Measurements from ENCODE around the gene MKNK1. TPM values are rescaled to one million over a fixed set of nuclear protein-coding genes. Genes with fewer than 3 reads are reported as not detected.

The MKNK1 gene
- total RNA-seq, 1 experiment from 2014 or later: 22.7 TPM

DNA sequence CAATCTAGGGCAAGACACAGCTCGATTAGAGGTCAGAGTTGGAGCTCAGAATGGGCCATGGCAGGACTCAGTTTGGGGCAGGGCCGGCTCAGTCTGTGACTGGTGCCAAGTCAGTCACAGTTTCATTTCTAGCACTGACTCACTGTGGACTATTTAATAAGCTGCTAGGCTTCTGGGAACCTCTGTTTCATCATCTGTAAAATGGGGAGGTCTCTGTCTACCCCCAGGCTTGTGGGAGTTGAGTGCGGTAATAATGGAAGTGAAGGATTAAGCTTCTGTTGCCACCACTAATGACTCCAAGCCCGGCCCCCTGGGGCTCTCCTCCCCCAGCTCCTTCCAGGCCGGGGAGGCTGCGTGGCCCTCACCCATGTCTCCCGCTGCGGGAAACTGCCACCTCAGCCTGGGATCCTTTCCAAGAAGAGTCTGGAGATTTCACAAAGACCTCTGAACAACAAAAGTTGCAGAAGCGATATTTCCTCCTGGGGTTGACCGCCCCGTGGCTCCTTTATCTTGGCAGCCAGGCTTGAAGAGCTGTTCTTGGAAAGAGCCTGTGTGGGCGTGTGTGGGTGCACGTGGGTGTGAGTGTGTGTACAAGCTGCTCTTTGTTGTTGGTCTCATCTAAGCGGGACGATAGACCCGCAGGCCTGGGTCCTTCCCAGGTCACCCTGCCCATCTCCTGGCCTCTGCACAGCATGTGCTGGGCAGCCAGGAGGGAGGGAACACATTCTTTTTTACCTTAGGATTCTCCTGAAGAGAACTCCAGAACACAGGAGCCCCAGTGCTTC is 81.7 kb downstream of the MKNK1 start:
- no TSS peak for BruUV-seq (replicated peaks)
- DNase-seq: no peak

DNA sequence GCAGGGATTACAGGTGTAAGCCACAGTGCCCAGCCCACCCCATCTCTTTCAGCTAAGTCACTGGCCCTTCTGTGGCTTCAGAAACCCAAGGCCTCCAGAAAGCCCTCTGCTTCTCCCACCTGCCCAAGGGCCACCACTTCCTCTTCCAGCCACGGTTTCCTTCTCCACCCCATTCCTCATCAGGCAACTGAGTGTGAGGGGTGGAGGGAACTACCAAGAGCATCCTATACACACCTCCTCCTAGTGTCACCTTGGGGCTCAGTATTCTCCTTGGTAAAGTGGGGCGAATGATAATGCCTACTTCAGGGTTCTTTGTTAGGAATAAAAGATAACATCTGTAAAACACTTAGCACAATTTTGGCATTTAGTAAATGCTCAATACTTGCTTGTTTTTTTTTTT is 82.7 kb downstream of the MKNK1 start:
- no peak overlapping the region for H3K4me3 ChIP-seq (ENCODE audit: low read depth, low read length)
- DNase-seq: no peak
- no peaks in the 10 kb centered on the region for H3K36me3 ChIP-seq (ENCODE audit: control insufficient read depth, insufficient read depth, low read length)
- ChIA-PET CTCF (interaction anchor here (0.8 to 1.3 kb wide), 2 partner anchors 8 to 44 kb away, joined by 4 to 9 read pairs; no protein-coding TSS in a partner anchor), POLR2A (no interaction called here)
- Mint-ChIP-seq H3K9me3 (ENCODE audit: unreplicated experiment) (no peaks in the 10 kb centered on the region), H3K4me1 (ENCODE audit: low read depth, unreplicated experiment) (no peaks in the 10 kb centered on the region), H3K27ac (ENCODE audit: unreplicated experiment) (no peak overlapping the region), H3K4me3 (ENCODE audit: unreplicated experiment) (no peak overlapping the region), H3K27me3 (ENCODE audit: insufficient read depth, unreplicated experiment) (no peaks in the 10 kb centered on the region), H3K36me3 (ENCODE audit: insufficient read depth, unreplicated experiment) (no peaks in the 10 kb centered on the region)
- peaks cover 7% of the 10 kb centered on the region; the same call in 1 of the 2 replicates for H3K4me1 ChIP-seq
- no peaks in the 10 kb centered on the region for H3K27me3 ChIP-seq (replicated peaks; ENCODE audit: control insufficient read depth, insufficient read depth, low read length)
- BruUV-seq (replicated peaks): no TSS peak
- TF ChIP-seq, protein P1, sequence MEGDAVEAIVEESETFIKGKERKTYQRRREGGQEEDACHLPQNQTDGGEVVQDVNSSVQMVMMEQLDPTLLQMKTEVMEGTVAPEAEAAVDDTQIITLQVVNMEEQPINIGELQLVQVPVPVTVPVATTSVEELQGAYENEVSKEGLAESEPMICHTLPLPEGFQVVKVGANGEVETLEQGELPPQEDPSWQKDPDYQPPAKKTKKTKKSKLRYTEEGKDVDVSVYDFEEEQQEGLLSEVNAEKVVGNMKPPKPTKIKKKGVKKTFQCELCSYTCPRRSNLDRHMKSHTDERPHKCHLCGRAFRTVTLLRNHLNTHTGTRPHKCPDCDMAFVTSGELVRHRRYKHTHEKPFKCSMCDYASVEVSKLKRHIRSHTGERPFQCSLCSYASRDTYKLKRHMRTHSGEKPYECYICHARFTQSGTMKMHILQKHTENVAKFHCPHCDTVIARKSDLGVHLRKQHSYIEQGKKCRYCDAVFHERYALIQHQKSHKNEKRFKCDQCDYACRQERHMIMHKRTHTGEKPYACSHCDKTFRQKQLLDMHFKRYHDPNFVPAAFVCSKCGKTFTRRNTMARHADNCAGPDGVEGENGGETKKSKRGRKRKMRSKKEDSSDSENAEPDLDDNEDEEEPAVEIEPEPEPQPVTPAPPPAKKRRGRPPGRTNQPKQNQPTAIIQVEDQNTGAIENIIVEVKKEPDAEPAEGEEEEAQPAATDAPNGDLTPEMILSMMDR (IDR thresholded peaks at IDR 0.05; ENCODE audit: insufficient read depth in 1 of 2, low read depth in 1 of 2, low read length in 1 of 2, severe bottlenecking in 1 of 2, unreplicated experiment in 1 of 2): no peak
- intact Hi-C loops (cut with micrococcal nuclease; ENCODE audit: unreplicated experiment): no loop called here
- no peaks in the 10 kb centered on the region for H3K9me3 ChIP-seq

More for the DNA sequence above, 81.7 kb downstream of the MKNK1 start:
- no peaks in the 10 kb centered on the region for H3K27me3 Mint-ChIP-seq (ENCODE audit: insufficient read depth, unreplicated experiment)
- no peaks in the 10 kb centered on the region for H3K36me3 Mint-ChIP-seq (ENCODE audit: insufficient read depth, unreplicated experiment)
- Histone ChIP-seq H3K36me3 (ENCODE audit: control insufficient read depth, insufficient read depth, low read length) (no peaks in the 10 kb centered on the region), H3K4me1 (peaks cover under 1% of the 10 kb centered on the region; the same call in 1 of the 2 replicates), H3K27me3 (replicated peaks; ENCODE audit: control insufficient read depth, insufficient read depth, low read length) (no peaks in the 10 kb centered on the region), H3K9me3 (no peaks in the 10 kb centered on the region), H3K4me3 (ENCODE audit: low read depth, low read length) (no peak overlapping the region)
- CTCF ChIA-PET: no interaction called here
- no peak overlapping the region for H3K4me3 Mint-ChIP-seq (ENCODE audit: unreplicated experiment)
- no peaks in the 10 kb centered on the region for H3K4me1 Mint-ChIP-seq (ENCODE audit: low read depth, unreplicated experiment)
- H3K9me3 Mint-ChIP-seq (ENCODE audit: unreplicated experiment): no peaks in the 10 kb centered on the region
- intact Hi-C loops (cut with micrococcal nuclease; ENCODE audit: unreplicated experiment): no loop called here
- POLR2A ChIA-PET: no interaction called here
- H3K27ac Mint-ChIP-seq (ENCODE audit: unreplicated experiment): no peak overlapping the region
- TF ChIP-seq, protein P1 (IDR thresholded peaks at IDR 0.05; ENCODE audit: insufficient read depth in 1 of 2, low read depth in 1 of 2, low read length in 1 of 2, severe bottlenecking in 1 of 2, unreplicated experiment in 1 of 2): no peak

DNA sequence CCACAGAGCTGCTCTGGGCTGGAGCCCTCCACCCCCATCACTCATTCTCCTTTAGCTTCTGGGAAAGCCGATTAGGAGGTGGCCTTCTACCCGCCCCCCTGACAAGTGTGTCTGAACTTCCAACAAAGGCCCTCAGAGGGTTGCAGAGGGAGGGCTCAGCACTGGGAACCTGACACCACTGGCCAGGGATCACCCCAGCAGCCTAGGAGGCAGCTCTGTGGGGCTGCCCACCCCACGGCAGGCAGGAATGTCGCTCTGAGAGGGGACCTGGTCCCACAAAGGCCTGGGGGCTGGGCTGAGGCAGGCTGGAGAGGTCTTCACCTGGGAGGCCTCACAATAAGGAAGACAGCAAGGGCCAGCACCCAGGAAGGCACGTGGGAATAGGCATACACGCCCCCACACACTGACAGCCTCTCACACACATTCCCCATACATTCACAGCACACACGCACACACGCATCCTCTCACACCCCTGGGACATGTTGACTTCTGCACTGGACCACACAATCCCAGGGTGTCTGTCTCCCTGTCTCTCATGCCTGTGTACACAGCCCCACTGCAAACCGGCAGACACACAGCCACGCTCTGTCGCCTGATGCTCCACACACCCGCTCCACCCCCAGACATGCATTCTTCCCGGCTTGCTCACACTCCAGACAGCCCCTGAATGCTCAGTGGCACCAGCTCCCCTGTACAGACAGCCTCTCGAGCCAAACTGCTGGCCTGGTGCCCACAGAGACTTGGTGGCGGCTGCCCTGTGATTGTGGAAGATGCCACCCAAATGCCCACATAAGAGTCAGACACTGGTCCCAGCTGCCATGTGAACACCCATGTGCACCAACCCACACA is 83.8 kb downstream of the MKNK1 start:
- ChIA-PET CTCF (interaction anchor here (1.3 kb wide), 1 partner anchor 43 kb away, joined by 4 read pairs; no protein-coding TSS in a partner anchor), POLR2A (no interaction called here)
- H3K27me3 ChIP-seq (replicated peaks; ENCODE audit: control insufficient read depth, insufficient read depth, low read length): no peaks in the 10 kb centered on the region
- H3K27ac Mint-ChIP-seq (ENCODE audit: unreplicated experiment): no peak overlapping the region
- H3K36me3 Mint-ChIP-seq (ENCODE audit: insufficient read depth, unreplicated experiment): no peaks in the 10 kb centered on the region
- TF ChIP-seq, protein P1 (IDR thresholded peaks at IDR 0.05; ENCODE audit: insufficient read depth in 1 of 2, low read depth in 1 of 2, low read length in 1 of 2, severe bottlenecking in 1 of 2, unreplicated experiment in 1 of 2): no peak
- no peak for DNase-seq
- H3K4me3 Mint-ChIP-seq (ENCODE audit: unreplicated experiment): no peak overlapping the region
- no peaks in the 10 kb centered on the region for H3K9me3 ChIP-seq
- H3K4me3 ChIP-seq (ENCODE audit: low read depth, low read length): no peak overlapping the region
- intact Hi-C loops (cut with micrococcal nuclease; ENCODE audit: unreplicated experiment): no loop called here
- H3K36me3 ChIP-seq (ENCODE audit: control insufficient read depth, insufficient read depth, low read length): no peaks in the 10 kb centered on the region
- no peaks in the 10 kb centered on the region for H3K27me3 Mint-ChIP-seq (ENCODE audit: insufficient read depth, unreplicated experiment)
- no TSS peak for BruUV-seq (replicated peaks)
- H3K9me3 Mint-ChIP-seq (ENCODE audit: unreplicated experiment): no peaks in the 10 kb centered on the region
- H3K4me1 Mint-ChIP-seq (ENCODE audit: low read depth, unreplicated experiment): no peaks in the 10 kb centered on the region
- peaks cover 7% of the 10 kb centered on the region; the same call in 1 of the 2 replicates for H3K4me1 ChIP-seq
